Neural cell (in vitro differentiated cells): ENCODE measurements around the gene APMAP. TPM values are rescaled to one million over a fixed set of nuclear protein-coding genes. Genes with fewer than 3 reads are reported as not detected.

Source experiments
- H2AFZ ChIP-seq: fragments of 200-600, 300-800 bp; sonication (generic), shearing (Covaris generic); 2 replicates; pipeline ENCODE4 v1.6.0; 2014; ENCODE audit warnings: low read depth, mild to moderate bottlenecking, antibody characterized with exemption, low read length, moderate library complexity
- H3F3A ChIP-seq: fragments of 200-600 bp; shearing (Covaris generic); 2 replicates; pipeline ENCODE4 v1.6.1; 2016; ENCODE audit warnings: mild to moderate bottlenecking, moderate library complexity, mixed read lengths, antibody characterized with exemption, low read length; ENCODE audit not compliant: insufficient read depth, poor library complexity, severe bottlenecking
- H3K27ac ChIP-seq: fragments of 200-600, 300-800 bp; sonication (generic), shearing (Covaris generic); 2 replicates; pipeline ENCODE4 v1.5.1; 2014; ENCODE audit warnings: mild to moderate bottlenecking, low read length, moderate library complexity
- H3K27me3 ChIP-seq: fragments of 300-800, 200-600 bp; sonication (generic), shearing (Covaris generic); 2 replicates; pipeline ENCODE4 v1.6.0; 2014; ENCODE audit warnings: mild to moderate bottlenecking, low read depth, low read length, moderate library complexity; ENCODE audit not compliant: insufficient read depth
- H3K36me3 ChIP-seq: fragments of 300-800, 200-600 bp; sonication (generic), shearing (Covaris generic); 2 replicates; pipeline ENCODE4 v1.5.1; 2014; ENCODE audit warnings: mild to moderate bottlenecking, antibody characterized with exemption, low read length, moderate library complexity; ENCODE audit not compliant: insufficient read depth
- H3K4me2 ChIP-seq: fragments of 300-800, 200-600 bp; sonication (generic), shearing (Covaris generic); 2 replicates; pipeline ENCODE4 v1.6.0; 2014; ENCODE audit warnings: mild to moderate bottlenecking, low read length
- H3K4me3 ChIP-seq: fragments of 300-800, 200-600 bp; sonication (generic), shearing (Covaris generic); 2 replicates; pipeline ENCODE4 v1.5.1; 2014; ENCODE audit warnings: mild to moderate bottlenecking, low read length, moderate library complexity
- H3K79me2 ChIP-seq: fragments of 200-600 bp; shearing (Covaris generic); replicated peaks from 2 replicates; pipeline ENCODE4 v1.6.0; 2014; ENCODE audit warnings: mild to moderate bottlenecking, low read length, moderate library complexity; ENCODE audit not compliant: insufficient read depth
- H3K9ac ChIP-seq: fragments of 300-800, 200-600 bp; sonication (generic), shearing (Covaris generic); 2 replicates; pipeline ENCODE4 v1.6.1; 2016; ENCODE audit warnings: mild to moderate bottlenecking, low read length, mixed read lengths
- H3K9me2 ChIP-seq: fragments of 200-600 bp; shearing (Covaris generic); 2 replicates; pipeline ENCODE4 v1.6.1; 2016; ENCODE audit warnings: mild to moderate bottlenecking, low read length, mixed read lengths; ENCODE audit not compliant: insufficient read depth
- H3K9me3 ChIP-seq: fragments of 200-600, 300-800 bp; sonication (generic), shearing (Covaris generic); 2 replicates; pipeline ENCODE4 v1.6.1; 2016; ENCODE audit warnings: mild to moderate bottlenecking, mixed run types, low read length, moderate library complexity, mixed read lengths
- H4K20me1 ChIP-seq: fragments of 200-600 bp; shearing (Covaris generic); 2 replicates; pipeline ENCODE4 v1.6.1; 2016; ENCODE audit warnings: mild to moderate bottlenecking, mixed run types; ENCODE audit not compliant: insufficient read depth
- CTCF ChIP-seq: fragments of 450-650 bp; IDR thresholded peaks from 2 replicates; pipeline ENCODE4 v1.5.1; 2014; ENCODE audit warnings: antibody characterized with exemption, mild to moderate bottlenecking, moderate library complexity; ENCODE audit not compliant: poor library complexity, severe bottlenecking
- EP300 ChIP-seq: fragments of 450-650 bp; conservative IDR thresholded peaks from 2 replicates; pipeline ENCODE4 v1.6.1; 2014; ENCODE audit warnings: antibody characterized with exemption, mild to moderate bottlenecking, moderate library complexity; ENCODE audit not compliant: poor library complexity, severe bottlenecking
- EZH2 ChIP-seq: fragments of 200-600, 300-800 bp; shearing (Covaris generic), sonication (generic); IDR thresholded peaks from 2 replicates; pipeline ENCODE4 v1.6.1; 2014; ENCODE audit warnings: antibody characterized with exemption, low read length, borderline replicate concordance, mild to moderate bottlenecking; ENCODE audit not compliant: insufficient read depth, poor library complexity, severe bottlenecking
- MXI1 ChIP-seq: fragments of 450-650 bp; conservative IDR thresholded peaks from 2 replicates; pipeline ENCODE4 v1.6.1; 2014; ENCODE audit warnings: antibody characterized with exemption, mild to moderate bottlenecking; ENCODE audit not compliant: poor library complexity, severe bottlenecking
- POLR2AphosphoS5 ChIP-seq: IDR thresholded peaks from 2 replicates; pipeline ENCODE4 v1.6.1; 2012
- RAD21 ChIP-seq: fragments of 450-650 bp; conservative IDR thresholded peaks from 2 replicates; pipeline ENCODE4 v1.6.1; 2014; ENCODE audit warnings: antibody characterized with exemption, mild to moderate bottlenecking, moderate library complexity
- REST ChIP-seq: IDR thresholded peaks from 2 replicates; pipeline ENCODE4 v1.6.1; 2012; ENCODE audit warnings: borderline replicate concordance
- SMC3 ChIP-seq: fragments of 450-650 bp; conservative IDR thresholded peaks from 2 replicates; pipeline ENCODE4 v1.6.1; 2014; ENCODE audit warnings: antibody characterized with exemption, mild to moderate bottlenecking, moderate library complexity; ENCODE audit not compliant: poor library complexity
- TAF1 ChIP-seq: IDR thresholded peaks from 2 replicates; pipeline ENCODE4 v1.6.1; 2012; ENCODE audit warnings: low read depth
- polyA plus RNA-seq: library from polyadenylated mRNA; depleted of rRNA; stranded (reverse); fragments of >200 nt; gene quantifications from 2 replicates; pipeline ENCODE4 v1.2.3, GENCODE V29; 2014

The APMAP gene
- polyA plus RNA-seq, 1 donor from 2014 or later: 140 TPM

DNA sequence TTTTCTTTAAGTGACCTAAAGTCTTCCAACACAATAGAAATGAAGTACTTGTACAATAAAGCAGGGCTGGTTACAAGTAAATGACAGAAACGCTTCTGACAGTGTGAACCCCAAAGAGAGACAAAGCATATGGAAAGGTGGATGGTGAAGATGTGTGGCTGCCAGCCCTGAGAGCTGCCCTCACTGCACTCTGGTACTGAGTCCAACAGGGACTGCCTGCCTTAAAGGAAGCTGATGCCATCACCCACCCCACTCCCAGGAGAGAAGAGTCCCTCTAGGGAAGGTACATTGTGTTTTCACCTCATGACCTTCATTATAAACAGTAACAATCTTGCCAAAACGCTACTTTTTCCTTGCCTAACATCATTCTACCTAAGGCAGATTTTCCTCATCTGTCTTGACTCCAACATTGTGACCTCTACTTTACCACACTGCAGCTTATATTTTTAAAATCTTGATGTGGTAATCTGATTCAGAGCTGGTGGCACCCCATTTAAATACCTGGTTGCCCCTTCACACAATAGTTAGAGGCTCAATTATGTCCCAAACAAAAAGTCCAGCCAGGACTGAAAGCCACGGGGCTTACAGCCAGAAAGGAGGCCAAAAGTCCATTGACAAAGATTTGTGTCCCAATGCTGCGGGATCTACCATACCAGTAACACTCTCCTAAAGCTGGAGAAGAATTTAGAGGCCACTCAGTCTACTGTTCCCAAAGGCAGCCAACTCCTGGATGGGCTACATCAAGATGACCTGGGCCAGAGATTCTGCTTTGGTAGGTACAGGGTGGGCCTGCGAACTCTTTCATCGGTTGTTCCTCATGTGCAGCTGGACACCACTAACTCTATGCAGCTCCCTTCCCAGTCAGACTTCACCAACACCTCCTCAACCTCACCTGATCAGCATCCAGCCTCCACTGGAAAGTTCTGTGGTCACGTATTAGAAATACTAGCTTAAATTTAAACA, 4.4 kb downstream of the APMAP start:
- TF ChIP-seq TAF1: no peak
- TF ChIP-seq EP300: no peak
- Histone ChIP-seq H2AFZ (no peak overlapping the region), H3K9me2 (no peaks in the 10 kb centered on the region), H3K4me3 (no peak overlapping the region), H3F3A (no peaks in the 10 kb centered on the region), H3K79me2 (peaks cover 42% of the 10 kb centered on the region), H3K27me3 (no peaks in the 10 kb centered on the region), H3K36me3 (no peaks in the 10 kb centered on the region), H3K9me3 (no peaks in the 10 kb centered on the region), H3K4me2 (no peak overlapping the region), H4K20me1 (no peaks in the 10 kb centered on the region), H3K9ac (no peak overlapping the region), H3K27ac (no peak overlapping the region)

GRCh38 chr20:24987244-24987643, 5.3 kb downstream of the APMAP start:
- Histone ChIP-seq H3K27me3 (no peaks in the 10 kb centered on the region), H3K4me3 (no peak overlapping the region), H3F3A (no peaks in the 10 kb centered on the region), H2AFZ (no peak overlapping the region), H3K9ac (no peak overlapping the region), H4K20me1 (no peaks in the 10 kb centered on the region), H3K27ac (no peak overlapping the region), H3K4me2 (no peak overlapping the region), H3K79me2 (peaks cover 44% of the 10 kb centered on the region), H3K36me3 (no peaks in the 10 kb centered on the region), H3K9me2 (no peaks in the 10 kb centered on the region), H3K9me3 (no peaks in the 10 kb centered on the region)
- TF ChIP-seq RAD21: no peak
- no peak for TF ChIP-seq EP300
- TF ChIP-seq MXI1: no peak
- no peak for TF ChIP-seq REST
- no peak for TF ChIP-seq POLR2AphosphoS5
- no peak for TF ChIP-seq EZH2
- TF ChIP-seq CTCF: no peak
- TF ChIP-seq TAF1: no peak
- no peak for TF ChIP-seq SMC3
